Stimulated activated naive B cell treated with anti-CD40 and anti-IgM and Interleukin-4, amounts not matched to agents 10 μg/mL and 1 μg/mL and 100 μg/mL, for 72 hours (primary cell): ENCODE data around the gene FMNL1.

Experiments used
- ATAC-seq, 2 donors: fragments of 150-1000 bp; cut with Tn5 transposase; replicated peaks; 2 replicates each; pipeline ENCODE4 v1.10.0; 2021; ENCODE audit warnings: moderate library complexity in 1 of 2
- DNase-seq: peaks from one replicate; pipeline ENCODE4 v3.0.0; 2021
- H3K27ac Mint-ChIP-seq: one replicate; pipeline ENCODE4 v1.8.0; 2022; ENCODE audit warnings: mild to moderate bottlenecking, mixed read lengths
- H3K27me3 Mint-ChIP-seq, 2 donors: one replicate each; pipeline ENCODE4 v1.8.0; 2022; ENCODE audit warnings: mixed read lengths in 2 of 2
- H3K36me3 Mint-ChIP-seq, 2 donors: one replicate each; pipeline ENCODE4 v1.8.0; 2022; ENCODE audit warnings: mixed read lengths in 2 of 2, mild to moderate bottlenecking in 1 of 2
- H3K4me1 Mint-ChIP-seq, 2 donors: one replicate each; pipeline ENCODE4 v1.8.0; 2022; ENCODE audit warnings: mixed read lengths in 2 of 2, mild to moderate bottlenecking in 1 of 2
- H3K4me3 Mint-ChIP-seq, 2 donors: one replicate each; pipeline ENCODE4 v1.8.0; 2022; ENCODE audit warnings: mild to moderate bottlenecking in 2 of 2, mixed read lengths in 2 of 2, moderate library complexity in 1 of 2
- H3K9me3 Mint-ChIP-seq, 2 donors: one replicate each; pipeline ENCODE4 v1.8.0; 2022; ENCODE audit warnings: mixed read lengths in 2 of 2, mild to moderate bottlenecking in 1 of 2

FMNL1 gene

GRCh38 chr17:45221081-45222013, at the start of gene FMNL1:
FMNL1 (plus strand) TSS chr17:45221885; CDS start chr17:45222125, 240 bp downstream.
- Mint-ChIP-seq H3K9me3 (no peaks in the 10 kb centered on the region), H3K4me3 (peak within 1 kb of the TSS; percentile 90 to 99), H3K4me1 (peaks cover 52 to 68% of the 10 kb centered on the region in 2 donors), H3K36me3 (peaks cover 41 to 73% of the 10 kb centered on the region in 2 donors), H3K27ac (peak within 1 kb of the TSS; percentile 97), H3K27me3 (no peaks in the 10 kb centered on the region)
- ATAC-seq, result peak in 1 of 2 donors; percentile 10
- DNase-seq, result peak; percentile 49

GRCh38 chr17:45172232-45172540, 49.5 kb upstream of the FMNL1 start:
- DNase-seq (no peak), ATAC-seq (no peak)
- Mint-ChIP-seq H3K9me3 (no peaks in the 10 kb centered on the region), H3K4me3 (peak overlapping the region; percentile 76 to 79), H3K4me1 (peaks cover 13 to 27% of the 10 kb centered on the region in 2 donors), H3K27me3 (no peaks in the 10 kb centered on the region), H3K27ac (peak overlapping the region; percentile 81), H3K36me3 (peaks cover 0 to 14% of the 10 kb centered on the region in 2 donors)

GRCh38 chr17:45172541-45173286, 49.0 kb upstream of the FMNL1 start:
- H3K36me3 Mint-ChIP-seq, result peaks cover 0 to 14% of the 10 kb centered on the region in 2 donors
- peaks cover 13 to 27% of the 10 kb centered on the region in 2 donors for H3K4me1 Mint-ChIP-seq
- peak; percentile 64 for DNase-seq
- peak overlapping the region; percentile 76 to 79 for H3K4me3 Mint-ChIP-seq
- H3K27me3 Mint-ChIP-seq, result no peaks in the 10 kb centered on the region
- peak; percentile 87 to 89 for ATAC-seq
- H3K9me3 Mint-ChIP-seq, result no peaks in the 10 kb centered on the region
- peak overlapping the region; percentile 81 for H3K27ac Mint-ChIP-seq

- Mint-ChIP-seq H3K36me3 (peaks cover 0 to 3% of the 10 kb centered on the region in 2 donors), H3K27ac (no peak overlapping the region), H3K9me3 (no peaks in the 10 kb centered on the region), H3K27me3 (no peaks in the 10 kb centered on the region), H3K4me1 (peaks cover 11 to 26% of the 10 kb centered on the region in 2 donors), H3K4me3 (no peak overlapping the region)
- DNase-seq (no peak), ATAC-seq (no peak)
Measured at GRCh38 chr17:45175759-45176115, 45.9 kb upstream of the FMNL1 start.

GRCh38 chr17:45177563-45177962, 44.1 kb upstream of the FMNL1 start:
- H3K4me1 Mint-ChIP-seq, result peaks cover 5 to 8% of the 10 kb centered on the region in 2 donors
- no peaks in the 10 kb centered on the region for H3K36me3 Mint-ChIP-seq
- ATAC-seq, result no peak
- no peaks in the 10 kb centered on the region for H3K9me3 Mint-ChIP-seq
- no peak overlapping the region for H3K4me3 Mint-ChIP-seq
- DNase-seq, result no peak
- H3K27me3 Mint-ChIP-seq, result no peaks in the 10 kb centered on the region
- no peak overlapping the region for H3K27ac Mint-ChIP-seq

- no peaks in the 10 kb centered on the region for H3K36me3 Mint-ChIP-seq
- no peak overlapping the region for H3K4me3 Mint-ChIP-seq
- no peaks in the 10 kb centered on the region for H3K27me3 Mint-ChIP-seq
- H3K9me3 Mint-ChIP-seq, result no peaks in the 10 kb centered on the region
- no peak overlapping the region for H3K27ac Mint-ChIP-seq
- no peak for ATAC-seq
- H3K4me1 Mint-ChIP-seq, result no peaks in the 10 kb centered on the region
- no peak for DNase-seq
Measured at GRCh38 chr17:45184144-45184543, 37.5 kb upstream of the FMNL1 start.

- no peaks in the 10 kb centered on the region for H3K9me3 Mint-ChIP-seq
- ATAC-seq (no peak), DNase-seq (no peak)
- no peaks in the 10 kb centered on the region for H3K4me1 Mint-ChIP-seq
- no peaks in the 10 kb centered on the region for H3K36me3 Mint-ChIP-seq
- H3K4me3 Mint-ChIP-seq, result no peak overlapping the region
- H3K27ac Mint-ChIP-seq, result no peak overlapping the region
- H3K27me3 Mint-ChIP-seq, result no peaks in the 10 kb centered on the region
Measured at GRCh38 chr17:45186801-45187354, 34.8 kb upstream of the FMNL1 start.

GRCh38 chr17:45189009-45189408, 32.7 kb upstream of the FMNL1 start:
- no peak for DNase-seq
- H3K27me3 Mint-ChIP-seq, result no peaks in the 10 kb centered on the region
- no peak for ATAC-seq
- H3K9me3 Mint-ChIP-seq, result no peaks in the 10 kb centered on the region
- no peaks in the 10 kb centered on the region for H3K4me1 Mint-ChIP-seq
- H3K4me3 Mint-ChIP-seq, result no peak overlapping the region
- H3K36me3 Mint-ChIP-seq, result no peaks in the 10 kb centered on the region
- H3K27ac Mint-ChIP-seq, result no peak overlapping the region

GRCh38 chr17:45190503-45191255, 31.0 kb upstream of the FMNL1 start:
- Mint-ChIP-seq H3K4me1 (no peaks in the 10 kb centered on the region), H3K27ac (no peak overlapping the region), H3K9me3 (no peaks in the 10 kb centered on the region), H3K36me3 (no peaks in the 10 kb centered on the region), H3K4me3 (no peak overlapping the region), H3K27me3 (no peaks in the 10 kb centered on the region)
- no peak for DNase-seq
- no peak for ATAC-seq

- no peaks in the 10 kb centered on the region for H3K36me3 Mint-ChIP-seq
- no peak for ATAC-seq
Measured at GRCh38 chr17:45195424-45195823, 26.3 kb upstream of the FMNL1 start.

GRCh38 chr17:45197108-45197507, 24.6 kb upstream of the FMNL1 start:
- Mint-ChIP-seq H3K4me3 (no peak overlapping the region), H3K4me1 (peaks cover 3 to 10% of the 10 kb centered on the region in 2 donors), H3K9me3 (no peaks in the 10 kb centered on the region), H3K27me3 (no peaks in the 10 kb centered on the region), H3K36me3 (no peaks in the 10 kb centered on the region), H3K27ac (no peak overlapping the region)
- DNase-seq (no peak), ATAC-seq (no peak)

More at GRCh38 chr17:45195424-45195823, 26.3 kb upstream of the FMNL1 start:
- Mint-ChIP-seq H3K4me3 (no peak overlapping the region), H3K27me3 (no peaks in the 10 kb centered on the region), H3K27ac (no peak overlapping the region), H3K4me1 (peaks cover 3 to 10% of the 10 kb centered on the region in 2 donors), H3K9me3 (no peaks in the 10 kb centered on the region)
- no peak for DNase-seq

- peaks cover 3 to 10% of the 10 kb centered on the region in 2 donors for H3K4me1 Mint-ChIP-seq
- ATAC-seq, result peak; percentile 99
- DNase-seq, result peak; percentile 86
- peak overlapping the region; percentile 62 for H3K27ac Mint-ChIP-seq
- no peaks in the 10 kb centered on the region for H3K27me3 Mint-ChIP-seq
- no peaks in the 10 kb centered on the region for H3K36me3 Mint-ChIP-seq
- H3K9me3 Mint-ChIP-seq, result no peaks in the 10 kb centered on the region
- H3K4me3 Mint-ChIP-seq, result no peak overlapping the region
Measured at GRCh38 chr17:45197555-45198334, 23.9 kb upstream of the FMNL1 start.

- H3K4me3 Mint-ChIP-seq, result no peak overlapping the region
- H3K36me3 Mint-ChIP-seq, result no peaks in the 10 kb centered on the region
- DNase-seq (no peak), ATAC-seq (no peak)
- no peaks in the 10 kb centered on the region for H3K27me3 Mint-ChIP-seq
- peak overlapping the region; percentile 31 for H3K27ac Mint-ChIP-seq
- no peaks in the 10 kb centered on the region for H3K9me3 Mint-ChIP-seq
- H3K4me1 Mint-ChIP-seq, result peaks cover 3 to 10% of the 10 kb centered on the region in 2 donors
Measured at GRCh38 chr17:45200701-45201100, 21.0 kb upstream of the FMNL1 start.
